Effector memory CD8-positive, alpha-beta T cell (primary cell): Measurements from ENCODE around the gene RAPGEF6.
A peak's percentile ranks its signal among the peaks of the same experiment; 100 is the strongest.
"Not testable (repeated sequence)": the region's sequence is repeated elsewhere in the genome, so short reads cannot be mapped to it uniquely, and the experiment has no call there.

ENCODE experiments used
- ATAC-seq: fragments of 150-1000 bp; cut with Tn5 transposase; replicated peaks from 2 replicates; pipeline ENCODE4 v1.10.0; 2021; ENCODE audit warnings: mild to moderate bottlenecking, moderate library complexity
- DNase-seq, 3 experiments: peaks; one replicate each; pipeline ENCODE4 v3.0.0; 2021
- H3K27ac Mint-ChIP-seq, 2 donors: one replicate each; pipeline ENCODE4 v1.8.0; 2022; ENCODE audit warnings: mild to moderate bottlenecking in 2 of 2, mixed read lengths in 2 of 2, moderate library complexity in 2 of 2
- H3K27me3 Mint-ChIP-seq, 2 donors: one replicate each; pipeline ENCODE4 v1.8.0; 2022; ENCODE audit warnings: mixed read lengths in 2 of 2
- H3K36me3 Mint-ChIP-seq: one replicate; pipeline ENCODE4 v1.8.0; 2022; ENCODE audit warnings: mild to moderate bottlenecking, moderate library complexity, mixed read lengths; ENCODE audit not compliant: insufficient read depth
- H3K4me1 Mint-ChIP-seq, 2 donors: one replicate each; pipeline ENCODE4 v1.8.0; 2022; ENCODE audit warnings: low read depth in 2 of 2, mixed read lengths in 2 of 2
- H3K4me3 Mint-ChIP-seq, 2 donors: one replicate each; pipeline ENCODE4 v1.8.0; 2022; ENCODE audit warnings: mild to moderate bottlenecking in 2 of 2, mixed read lengths in 2 of 2, moderate library complexity in 2 of 2
- H3K9me3 Mint-ChIP-seq, 2 donors: one replicate each; pipeline ENCODE4 v1.8.0; 2022; ENCODE audit warnings: mixed read lengths in 2 of 2

RAPGEF6 gene

DNA sequence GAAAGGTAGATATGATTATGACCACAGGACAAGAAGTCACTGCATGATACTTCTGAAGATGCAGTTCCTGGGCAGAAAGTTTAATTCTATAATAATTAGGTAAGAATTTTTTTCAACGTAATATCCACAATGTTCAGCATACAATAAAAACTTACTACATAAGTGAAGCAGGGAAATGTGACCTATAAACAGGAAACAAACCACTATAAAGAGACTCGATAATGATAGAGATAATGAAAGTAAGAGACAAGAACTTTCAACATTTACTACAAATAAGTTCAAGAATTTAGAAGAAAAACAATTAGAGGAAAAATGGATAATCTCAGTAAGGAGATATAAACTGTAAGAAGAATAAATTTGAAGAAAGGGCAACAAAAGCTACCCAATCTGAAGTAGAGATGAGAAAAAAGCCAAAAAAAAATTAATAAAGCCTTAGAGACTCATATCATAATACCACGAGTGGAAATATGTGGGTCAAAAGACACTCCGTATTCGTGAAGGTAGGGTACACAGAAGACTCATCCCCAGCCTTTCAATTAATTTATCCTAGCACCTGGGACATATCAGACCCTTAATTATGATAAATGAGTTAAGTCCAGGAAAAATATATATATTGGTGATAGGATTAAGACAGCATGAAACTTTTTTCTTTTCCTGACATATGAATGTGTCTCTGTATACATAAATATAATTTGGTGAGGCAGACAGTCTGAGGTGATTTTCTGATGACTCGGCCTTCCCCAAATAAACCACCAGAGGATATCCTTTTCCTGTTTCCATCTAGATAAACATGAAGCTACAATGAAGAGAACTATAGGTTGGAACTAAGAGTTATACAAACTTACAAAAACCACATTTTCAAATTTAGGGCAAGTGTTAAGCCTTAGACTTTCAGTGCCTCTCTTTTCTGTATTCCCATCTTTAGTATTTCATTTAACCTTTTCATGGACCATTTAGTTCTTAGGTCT, 120.4 kb downstream of the RAPGEF6 start:
- H3K36me3 Mint-ChIP-seq = peaks cover 44% of the 10 kb centered on the region
- peaks cover 26 to 38% of the 10 kb centered on the region in 2 donors for H3K4me1 Mint-ChIP-seq
- no peaks in the 10 kb centered on the region for H3K27me3 Mint-ChIP-seq
- peak overlapping the region; percentile 91 to 96 for H3K27ac Mint-ChIP-seq
- peak overlapping the region; percentile 76 to 84 for H3K4me3 Mint-ChIP-seq
- H3K9me3 Mint-ChIP-seq = no peaks in the 10 kb centered on the region
- ATAC-seq (peak; percentile 91), DNase-seq (peak; percentile 22 to 32 (median 30))

DNA sequence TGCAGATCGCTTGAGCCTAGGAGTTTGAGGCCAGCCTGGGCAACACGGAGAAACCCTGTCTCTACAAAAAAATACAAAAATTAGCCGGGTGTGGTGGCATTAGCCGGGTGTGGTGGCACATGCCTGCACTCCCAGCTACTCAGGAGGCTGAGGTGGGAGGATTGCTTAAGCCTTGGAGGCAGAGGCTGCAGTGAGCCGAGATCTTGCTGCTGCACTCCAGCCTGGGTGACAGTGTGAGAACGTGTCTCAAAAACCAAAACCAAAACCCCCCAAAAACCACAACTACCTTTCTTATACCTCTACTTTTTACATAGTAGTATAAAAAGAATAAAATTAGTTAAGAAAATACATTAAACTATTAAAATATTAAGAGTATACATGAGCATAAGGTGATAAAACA, 121.2 kb downstream of the RAPGEF6 start:
- H3K27ac Mint-ChIP-seq = peak overlapping the region; percentile 91 to 96

DNA sequence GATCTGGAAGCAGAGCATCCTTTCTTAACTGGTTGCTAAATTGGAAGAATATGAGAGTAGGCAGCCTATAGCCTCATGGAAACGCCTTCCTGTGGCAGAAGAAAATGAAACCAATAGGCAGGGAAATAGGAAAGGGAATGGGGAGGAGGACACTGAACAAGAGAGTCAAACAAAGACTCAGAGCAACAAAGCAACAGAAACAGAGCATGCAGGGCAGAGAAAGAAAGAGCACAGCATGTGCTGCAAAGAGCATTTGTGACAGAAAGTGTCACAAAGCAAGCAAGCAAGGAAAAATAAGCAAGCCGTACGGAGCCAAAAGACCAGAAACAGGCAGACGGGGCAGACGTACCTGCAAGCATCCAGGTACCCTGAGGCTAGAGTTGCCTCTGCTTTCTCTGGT, 123.1 kb downstream of the RAPGEF6 start:
- no peak for DNase-seq
- Mint-ChIP-seq H3K27ac (peak overlapping the region; percentile 6 to 18), H3K36me3 (peaks cover 21% of the 10 kb centered on the region), H3K4me1 (peaks cover 26 to 38% of the 10 kb centered on the region in 2 donors), H3K9me3 (no peaks in the 10 kb centered on the region), H3K27me3 (no peaks in the 10 kb centered on the region), H3K4me3 (no peak overlapping the region)
- ATAC-seq = no peak

More for the DNA sequence above, 121.2 kb downstream of the RAPGEF6 start:
- Mint-ChIP-seq H3K27me3 (no peaks in the 10 kb centered on the region), H3K9me3 (no peaks in the 10 kb centered on the region), H3K36me3 (peaks cover 37% of the 10 kb centered on the region), H3K4me1 (peaks cover 26 to 38% of the 10 kb centered on the region in 2 donors), H3K4me3 (peak overlapping the region; percentile 40 to 63)
- ATAC-seq (peak; percentile 16), DNase-seq (peak in 1 of 3 experiments; percentile 10)

DNA sequence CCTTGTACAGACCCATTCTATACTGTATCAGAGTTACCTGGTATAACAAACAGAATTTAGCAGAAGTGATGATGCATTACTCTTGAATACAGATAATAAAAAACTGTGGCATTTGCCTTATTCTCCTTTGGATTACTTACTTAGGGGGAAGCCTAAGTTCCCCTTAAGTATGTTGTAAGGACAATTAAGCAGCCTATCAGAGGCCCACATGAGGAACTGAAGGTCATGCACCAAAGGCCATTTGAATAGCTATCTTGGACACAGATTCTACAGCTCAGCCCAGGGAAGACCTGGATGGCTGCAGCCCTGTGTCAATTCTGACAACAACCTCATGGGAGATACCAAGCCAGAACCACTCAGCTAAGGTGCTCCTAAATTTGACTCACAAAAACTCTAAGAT, 125.2 kb downstream of the RAPGEF6 start:
- no peaks in the 10 kb centered on the region for H3K9me3 Mint-ChIP-seq
- no peak overlapping the region for H3K4me3 Mint-ChIP-seq
- H3K36me3 Mint-ChIP-seq = peaks cover 33% of the 10 kb centered on the region
- no peaks in the 10 kb centered on the region for H3K27me3 Mint-ChIP-seq
- H3K27ac Mint-ChIP-seq = no peak overlapping the region
- DNase-seq = no peak
- peaks cover 15 to 21% of the 10 kb centered on the region in 2 donors for H3K4me1 Mint-ChIP-seq
- ATAC-seq = no peak

DNA sequence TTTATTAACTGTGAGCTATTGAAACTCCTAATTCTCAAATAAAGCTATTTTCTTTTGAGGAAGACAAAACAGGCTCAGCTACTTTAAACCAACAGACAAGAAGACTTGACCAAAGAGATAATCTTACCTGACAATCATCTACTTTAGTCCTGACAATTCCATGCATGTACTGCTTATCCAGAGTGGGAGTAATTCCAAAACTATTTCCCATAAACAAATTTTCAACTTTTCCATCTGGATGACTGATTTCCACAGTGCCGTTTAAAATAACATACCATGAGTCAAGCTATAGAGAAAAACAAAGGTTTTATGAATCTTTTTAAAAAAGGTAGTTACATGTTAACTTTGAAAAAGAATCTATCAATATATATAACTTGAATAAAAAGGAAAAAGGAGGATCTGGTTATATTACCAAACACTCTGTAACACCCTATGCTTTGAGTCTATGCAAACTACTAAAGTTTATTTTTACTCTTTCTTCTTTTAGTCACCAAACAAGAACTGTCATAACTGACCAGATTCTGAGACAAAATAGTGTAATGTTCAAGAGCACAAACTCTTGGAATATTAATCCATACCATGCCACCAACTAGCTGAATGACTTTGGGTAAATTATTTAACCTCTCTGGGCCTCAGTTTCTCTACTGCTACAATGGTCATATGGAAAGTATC, 129.7 kb downstream of the RAPGEF6 start:
- H3K4me1 Mint-ChIP-seq = peaks cover 2 to 14% of the 10 kb centered on the region in 2 donors
- peaks cover 64% of the 10 kb centered on the region for H3K36me3 Mint-ChIP-seq

DNA sequence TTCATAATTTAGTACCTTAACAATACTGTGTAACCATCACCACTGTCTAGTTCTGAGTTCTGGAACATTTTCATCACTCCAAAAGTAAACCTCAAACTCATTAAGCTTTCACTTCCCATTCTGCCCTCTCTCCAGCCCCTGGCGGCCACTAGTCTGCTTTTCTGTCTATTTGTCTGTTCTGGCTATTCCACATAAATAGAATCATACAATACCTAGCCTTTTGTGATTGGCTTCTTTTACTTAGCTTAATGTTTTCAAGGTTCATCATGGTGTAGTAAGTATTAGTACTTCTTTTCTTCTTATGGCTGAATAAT, 138.7 kb downstream of the RAPGEF6 start:
- Mint-ChIP-seq H3K4me3 (no peak overlapping the region), H3K4me1 (peaks cover 0 to 5% of the 10 kb centered on the region in 2 donors), H3K9me3 (no peaks in the 10 kb centered on the region), H3K27me3 (no peaks in the 10 kb centered on the region), H3K36me3 (peaks cover 79% of the 10 kb centered on the region), H3K27ac (peak overlapping the region in 1 of 2 donors; percentile 8)
- no peak for ATAC-seq
- DNase-seq = no peak

More for the DNA sequence above, 129.7 kb downstream of the RAPGEF6 start:
- Mint-ChIP-seq H3K9me3 (no peaks in the 10 kb centered on the region), H3K27me3 (no peaks in the 10 kb centered on the region), H3K4me3 (no peak overlapping the region), H3K27ac (peak overlapping the region in 1 of 2 donors; percentile 4)
- ATAC-seq (no peak), DNase-seq (no peak)

DNA sequence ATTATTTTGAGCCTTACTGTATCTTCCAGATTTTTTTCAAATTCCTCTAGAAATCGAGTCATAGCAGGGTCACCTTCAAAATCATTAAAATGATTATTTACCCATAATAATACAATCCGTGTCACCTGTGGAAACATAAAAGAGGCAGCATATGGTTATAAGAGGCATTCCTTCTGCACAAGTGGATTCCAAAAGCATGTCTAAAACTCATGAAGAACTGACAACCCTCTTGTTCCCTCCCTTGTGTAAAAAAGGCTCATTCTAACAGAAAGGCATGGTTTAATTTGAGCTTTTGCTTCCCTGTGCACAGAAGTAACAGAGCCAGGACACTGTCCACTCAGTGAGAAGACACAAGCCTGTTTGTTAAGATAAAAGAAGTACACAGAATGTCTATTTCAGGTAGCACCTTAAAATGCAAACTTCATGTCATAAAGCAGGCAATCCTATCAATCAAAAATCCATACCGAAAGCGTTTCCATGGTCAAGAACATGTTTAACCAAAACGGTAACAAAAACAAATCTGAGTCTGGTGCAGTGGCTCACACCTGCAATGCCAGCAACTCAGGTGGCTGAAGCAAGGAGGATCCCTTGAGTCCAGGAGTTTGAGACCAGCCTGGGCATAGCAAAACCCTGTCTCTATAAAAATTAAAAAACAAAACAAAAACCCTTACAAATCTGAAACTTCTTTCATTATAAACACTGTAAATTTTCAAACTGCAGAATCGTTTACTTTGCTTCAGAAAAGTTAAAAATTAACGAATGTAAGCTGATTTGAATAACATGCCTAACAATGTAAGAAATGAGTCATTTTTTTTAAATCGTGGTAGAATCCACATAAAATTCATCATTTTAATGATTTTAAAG, 139.3 kb downstream of the RAPGEF6 start:
- ATAC-seq = no peak
- H3K4me3 Mint-ChIP-seq = no peak overlapping the region
- H3K27me3 Mint-ChIP-seq = no peaks in the 10 kb centered on the region
- DNase-seq = no peak
- peaks cover 79% of the 10 kb centered on the region for H3K36me3 Mint-ChIP-seq
- peaks cover 0 to 6% of the 10 kb centered on the region in 2 donors for H3K4me1 Mint-ChIP-seq
- H3K9me3 Mint-ChIP-seq = no peaks in the 10 kb centered on the region
- peak overlapping the region in 1 of 2 donors; percentile 8 for H3K27ac Mint-ChIP-seq

DNA sequence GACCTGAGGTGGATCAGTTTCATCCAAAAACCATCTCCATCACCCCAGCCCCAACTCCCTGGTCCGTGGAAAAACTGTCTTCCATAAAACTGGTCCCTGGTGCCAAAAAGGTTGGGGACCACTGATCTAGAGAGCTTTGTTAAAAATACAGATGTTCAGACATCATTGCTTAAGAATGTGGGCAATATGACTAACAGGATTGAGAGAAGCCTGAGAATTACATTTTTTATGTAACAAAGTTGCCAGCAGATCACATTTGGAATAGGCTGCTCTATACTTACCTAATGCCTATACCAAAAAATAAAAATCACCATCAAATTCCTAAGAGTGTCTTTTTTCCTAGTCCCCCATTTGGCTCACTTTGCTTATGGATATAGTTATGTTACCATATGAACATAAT, 143.3 kb downstream of the RAPGEF6 start:
- ATAC-seq (no peak), DNase-seq (no peak)
- no peaks in the 10 kb centered on the region for H3K27me3 Mint-ChIP-seq
- peaks cover 69% of the 10 kb centered on the region for H3K36me3 Mint-ChIP-seq
- H3K9me3 Mint-ChIP-seq = no peaks in the 10 kb centered on the region
- peaks cover 1 to 14% of the 10 kb centered on the region in 2 donors for H3K4me1 Mint-ChIP-seq
- no peak overlapping the region for H3K4me3 Mint-ChIP-seq
- H3K27ac Mint-ChIP-seq = peak overlapping the region in 1 of 2 donors; percentile 63

DNA sequence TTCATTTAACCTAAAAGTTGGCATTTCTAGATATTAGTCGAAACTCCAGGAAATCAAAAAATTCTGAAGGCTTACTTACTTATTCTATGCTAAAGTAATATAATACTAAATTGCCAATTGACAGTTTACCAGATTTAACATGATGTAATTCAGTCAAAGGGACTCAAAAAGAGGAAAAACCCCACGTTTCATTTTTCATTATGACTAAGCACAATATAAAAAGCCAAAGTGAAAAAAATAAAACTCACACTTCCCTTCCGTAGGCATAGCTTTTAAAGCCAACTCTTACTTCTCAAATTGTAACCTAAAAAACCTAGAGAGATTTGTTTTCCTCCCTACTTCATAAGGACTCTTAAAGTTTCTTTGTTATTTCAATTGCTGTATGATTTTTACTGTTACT, 146.6 kb downstream of the RAPGEF6 start:
- no peaks in the 10 kb centered on the region for H3K27me3 Mint-ChIP-seq
- H3K36me3 Mint-ChIP-seq = peaks cover 46% of the 10 kb centered on the region
- DNase-seq (no peak), ATAC-seq (peak; percentile 19)
- no peak overlapping the region for H3K4me3 Mint-ChIP-seq
- H3K27ac Mint-ChIP-seq = peak overlapping the region; percentile 55 to 60
- H3K4me1 Mint-ChIP-seq = peaks cover 1 to 13% of the 10 kb centered on the region in 2 donors
- H3K9me3 Mint-ChIP-seq = no peaks in the 10 kb centered on the region

DNA sequence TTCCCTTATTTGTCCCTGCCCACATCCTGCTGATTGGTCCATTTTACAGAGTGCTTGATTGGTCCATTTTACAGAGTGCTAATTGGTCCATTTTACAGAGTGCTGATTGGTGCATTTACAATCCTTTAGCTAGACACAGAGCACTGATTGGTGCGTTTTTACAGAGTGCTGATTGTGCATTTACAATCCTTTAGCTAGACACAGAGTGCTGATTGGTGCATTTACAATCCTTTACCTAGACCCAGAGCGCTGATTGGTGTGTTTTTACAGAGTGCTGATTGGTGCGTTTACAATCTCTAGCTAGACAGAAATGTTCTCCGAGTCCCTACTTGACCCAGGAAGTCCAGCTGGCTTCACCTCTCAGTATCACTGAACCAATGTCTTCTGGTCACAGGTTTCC, 147.7 kb downstream of the RAPGEF6 start:
- not testable (repeated sequence) for H3K27ac Mint-ChIP-seq, DNase-seq, H3K9me3 Mint-ChIP-seq, H3K27me3 Mint-ChIP-seq, H3K4me3 Mint-ChIP-seq, ATAC-seq
- peaks cover 5 to 14% of the 10 kb centered on the region in 2 donors for H3K4me1 Mint-ChIP-seq
- peaks cover 52% of the 10 kb centered on the region for H3K36me3 Mint-ChIP-seq

DNA sequence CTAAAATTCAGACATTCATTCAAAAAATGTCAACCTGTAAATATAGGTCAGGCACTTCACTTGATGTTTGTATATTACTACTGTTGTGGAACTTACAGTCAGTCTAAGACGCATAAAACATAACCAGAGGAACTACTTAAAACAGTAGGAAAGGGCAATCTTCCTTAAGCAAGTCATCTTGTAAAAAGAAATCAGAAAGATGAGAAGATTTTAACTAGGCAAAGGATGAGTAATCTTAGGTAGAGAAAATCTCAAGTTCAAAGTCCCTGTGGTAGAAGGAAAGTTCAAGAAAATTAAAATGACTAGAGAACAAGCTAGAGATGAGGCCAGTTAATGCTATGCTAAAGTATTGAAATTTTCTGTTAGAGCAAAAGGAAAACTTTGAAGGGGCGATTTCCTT, 152.4 kb downstream of the RAPGEF6 start:
- Mint-ChIP-seq H3K4me1 (peaks cover 7% of the 10 kb centered on the region in 2 donors), H3K27ac (peak overlapping the region in 1 of 2 donors; percentile 17), H3K27me3 (no peaks in the 10 kb centered on the region), H3K9me3 (no peaks in the 10 kb centered on the region), H3K4me3 (no peak overlapping the region), H3K36me3 (peaks cover 62% of the 10 kb centered on the region)
- no peak for ATAC-seq
- DNase-seq = no peak

DNA sequence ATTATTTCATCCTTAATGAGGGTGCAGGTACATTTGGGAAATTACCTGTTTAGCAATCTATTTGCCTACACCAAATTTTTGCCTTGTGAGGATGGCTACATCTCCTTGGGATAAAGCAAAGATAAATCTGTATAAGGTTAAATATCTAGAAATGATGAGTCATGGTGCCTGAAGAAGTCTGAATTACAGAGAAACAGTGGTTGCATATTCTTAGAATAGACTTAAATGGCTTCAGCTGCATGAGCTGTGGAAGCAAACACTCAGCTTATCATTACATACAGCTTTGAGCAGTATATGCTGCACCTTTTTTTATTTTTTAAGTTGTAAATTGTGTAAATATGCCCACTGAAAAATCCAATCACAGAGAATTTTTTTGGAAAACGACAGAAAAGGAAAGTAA, 153.5 kb downstream of the RAPGEF6 start:
- Mint-ChIP-seq H3K27ac (no peak overlapping the region), H3K4me3 (no peak overlapping the region), H3K4me1 (peaks cover 7% of the 10 kb centered on the region in 2 donors), H3K36me3 (peaks cover 59% of the 10 kb centered on the region), H3K27me3 (no peaks in the 10 kb centered on the region), H3K9me3 (no peaks in the 10 kb centered on the region)
- DNase-seq (no peak), ATAC-seq (no peak)

DNA sequence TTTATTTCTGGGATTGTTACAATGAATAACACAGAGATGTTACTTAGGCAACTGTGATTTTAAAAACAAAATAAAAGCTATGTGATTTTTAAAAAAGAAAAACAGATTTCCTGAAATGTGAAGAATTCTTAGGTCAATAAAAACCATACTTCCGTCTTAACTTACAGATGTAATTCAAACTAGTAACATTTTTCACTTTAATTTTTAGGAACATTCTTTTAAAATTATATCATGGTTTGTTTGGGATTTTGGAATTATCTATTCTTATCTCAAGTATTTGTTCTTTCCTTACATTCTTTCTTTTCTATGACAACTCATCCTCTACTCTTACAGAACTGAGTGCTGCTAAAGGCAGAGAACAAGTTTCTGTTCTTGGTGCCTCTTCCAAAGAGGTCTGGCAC, 159.5 kb downstream of the RAPGEF6 start:
- Mint-ChIP-seq H3K27ac (no peak overlapping the region), H3K4me1 (peaks cover 2 to 4% of the 10 kb centered on the region in 2 donors), H3K4me3 (no peak overlapping the region), H3K9me3 (no peaks in the 10 kb centered on the region), H3K27me3 (no peaks in the 10 kb centered on the region), H3K36me3 (peaks cover 64% of the 10 kb centered on the region)
- no peak for ATAC-seq
- no peak for DNase-seq
